ENCODE data around the gene JAGN1. TPM values are rescaled to one million over a fixed set of nuclear protein-coding genes. Genes with fewer than 3 reads are reported as not detected.
"Not testable (repeated sequence)": the region's sequence is repeated elsewhere in the genome, so short reads cannot be mapped to it uniquely, and the experiment has no call there.

The JAGN1 gene
- polyA plus RNA-seq, 1 donor from 2014 or later: 46.4 TPM

- Mint-ChIP-seq H3K36me3 (no peaks in the 10 kb centered on the region), H3K4me3 (peak overlapping the region in 1 of 4 donors; percentile 17), H3K4me1 (no peaks in the 10 kb centered on the region), H3K27me3 (peaks cover 3% of the 10 kb centered on the region), H3K27ac (peak overlapping the region in 1 of 3 donors; percentile 50), H3K9me3 (no peaks in the 10 kb centered on the region)
These were observed 9.0 kb upstream of the JAGN1 start for GRCh38 chr3:9881441-9881840.

- no peaks in the 10 kb centered on the region for H3K36me3 Mint-ChIP-seq
- no peaks in the 10 kb centered on the region for H3K27me3 Mint-ChIP-seq
- peak overlapping the region in 1 of 3 donors; percentile 43 for H3K27ac Mint-ChIP-seq
- H3K9me3 Mint-ChIP-seq: no peaks in the 10 kb centered on the region
- H3K4me3 Mint-ChIP-seq: peak overlapping the region in 1 of 4 donors; percentile 48
- no peaks in the 10 kb centered on the region for H3K4me1 Mint-ChIP-seq
These were observed 6.5 kb upstream of the JAGN1 start for GRCh38 chr3:9883706-9884554.

GRCh38 chr3:9884555-9885165, 5.8 kb upstream of the JAGN1 start:
- Mint-ChIP-seq H3K27me3 (no peaks in the 10 kb centered on the region), H3K4me1 (no peaks in the 10 kb centered on the region), H3K9me3 (no peaks in the 10 kb centered on the region), H3K36me3 (no peaks in the 10 kb centered on the region), H3K27ac (peak overlapping the region in 2 of 3 donors; percentile 8 to 43), H3K4me3 (peak overlapping the region in 1 of 4 donors; percentile 48)

GRCh38 chr3:9886328-9886727, 4.1 kb upstream of the JAGN1 start:
- no peaks in the 10 kb centered on the region for H3K36me3 Mint-ChIP-seq
- no peak overlapping the region for H3K4me3 Mint-ChIP-seq
- H3K9me3 Mint-ChIP-seq: no peaks in the 10 kb centered on the region
- H3K27me3 Mint-ChIP-seq: no peaks in the 10 kb centered on the region
- peaks cover 0 to 3% (median 0%) of the 10 kb centered on the region in 3 donors for H3K4me1 Mint-ChIP-seq
- H3K27ac Mint-ChIP-seq: no peak overlapping the region

GRCh38 chr3:9887480-9887879, 2.9 kb upstream of the JAGN1 start:
- no peaks in the 10 kb centered on the region for H3K9me3 Mint-ChIP-seq
- no peaks in the 10 kb centered on the region for H3K27me3 Mint-ChIP-seq
- H3K4me1 Mint-ChIP-seq: peaks cover 0 to 8% (median 3%) of the 10 kb centered on the region in 3 donors
- H3K36me3 Mint-ChIP-seq: no peaks in the 10 kb centered on the region
- H3K27ac Mint-ChIP-seq: no peak overlapping the region
- H3K4me3 Mint-ChIP-seq: peak overlapping the region in 1 of 4 donors; percentile 23

GRCh38 chr3:9888540-9888939, 1.9 kb upstream of the JAGN1 start:
- peaks cover 6 to 16% (median 7%) of the 10 kb centered on the region in 3 donors for H3K4me1 Mint-ChIP-seq
- H3K27me3 Mint-ChIP-seq: no peaks in the 10 kb centered on the region
- H3K9me3 Mint-ChIP-seq: no peaks in the 10 kb centered on the region
- H3K27ac Mint-ChIP-seq: no peak overlapping the region
- H3K4me3 Mint-ChIP-seq: peak overlapping the region in 1 of 4 donors; percentile 97
- no peaks in the 10 kb centered on the region for H3K36me3 Mint-ChIP-seq

- H3K4me1 Mint-ChIP-seq: peaks cover 11 to 23% (median 12%) of the 10 kb centered on the region in 3 donors
- no peaks in the 10 kb centered on the region for H3K9me3 Mint-ChIP-seq
- H3K36me3 Mint-ChIP-seq: peaks cover 2% of the 10 kb centered on the region
- peak overlapping the region; percentile 85 to 100 (median 97) for H3K27ac Mint-ChIP-seq
- H3K27me3 Mint-ChIP-seq: no peaks in the 10 kb centered on the region
- H3K4me3 Mint-ChIP-seq: peak overlapping the region in 3 of 4 donors; percentile 21 to 100 (median 97)
These were observed 1.0 kb upstream of the JAGN1 start for GRCh38 chr3:9889405-9889804.

GRCh38 chr3:9891072-9891622, 737 bp downstream of the JAGN1 start:
- Mint-ChIP-seq H3K9me3 (no peaks in the 10 kb centered on the region), H3K4me1 (peaks cover 14 to 30% (median 16%) of the 10 kb centered on the region in 3 donors), H3K36me3 (peaks cover 2% of the 10 kb centered on the region), H3K4me3 (peak overlapping the region; percentile 97 to 100 (median 98)), H3K27ac (peak overlapping the region; percentile 97 to 100 (median 100)), H3K27me3 (no peaks in the 10 kb centered on the region)

- H3K4me1 Mint-ChIP-seq: peaks cover 17 to 31% (median 23%) of the 10 kb centered on the region in 3 donors
- H3K4me3 Mint-ChIP-seq: peak overlapping the region in 2 of 4 donors; percentile 81 to 87
- H3K27ac Mint-ChIP-seq: peak overlapping the region in 2 of 3 donors; percentile 64 to 92
- H3K9me3 Mint-ChIP-seq: no peaks in the 10 kb centered on the region
- H3K27me3 Mint-ChIP-seq: no peaks in the 10 kb centered on the region
- H3K36me3 Mint-ChIP-seq: peaks cover 2% of the 10 kb centered on the region
These were observed 3.3 kb downstream of the JAGN1 start for GRCh38 chr3:9893739-9894138.

- H3K36me3 Mint-ChIP-seq, H3K4me3 Mint-ChIP-seq, H3K27me3 Mint-ChIP-seq, H3K9me3 Mint-ChIP-seq: not testable (repeated sequence)
- Mint-ChIP-seq H3K27ac (peak overlapping the region in 1 of 3 donors; percentile 39), H3K4me1 (peaks cover 17 to 30% (median 23%) of the 10 kb centered on the region in 3 donors)
These were observed 5.3 kb downstream of the JAGN1 start for GRCh38 chr3:9895715-9896114.

- peak overlapping the region in 2 of 3 donors; percentile 18 to 80 for H3K27ac Mint-ChIP-seq
- peaks cover 17 to 26% (median 23%) of the 10 kb centered on the region in 3 donors for H3K4me1 Mint-ChIP-seq
- H3K36me3 Mint-ChIP-seq, H3K4me3 Mint-ChIP-seq, H3K9me3 Mint-ChIP-seq, H3K27me3 Mint-ChIP-seq: not testable (repeated sequence)
These were observed 6.5 kb downstream of the JAGN1 start for GRCh38 chr3:9896755-9897407.

- H3K4me3 Mint-ChIP-seq: peak overlapping the region in 1 of 4 donors; percentile 63
- peaks cover 2% of the 10 kb centered on the region for H3K27me3 Mint-ChIP-seq
- H3K9me3 Mint-ChIP-seq: no peaks in the 10 kb centered on the region
- peak overlapping the region; percentile 5 to 80 (median 18) for H3K27ac Mint-ChIP-seq
- H3K4me1 Mint-ChIP-seq: peaks cover 16 to 21% (median 18%) of the 10 kb centered on the region in 3 donors
- H3K36me3 Mint-ChIP-seq: peaks cover 4% of the 10 kb centered on the region
These were observed 7.3 kb downstream of the JAGN1 start for GRCh38 chr3:9897408-9898372.

- H3K27me3 Mint-ChIP-seq: peaks cover 2% of the 10 kb centered on the region
- H3K27ac Mint-ChIP-seq: no peak overlapping the region
- H3K9me3 Mint-ChIP-seq: no peaks in the 10 kb centered on the region
- H3K36me3 Mint-ChIP-seq: peaks cover 5% of the 10 kb centered on the region
- H3K4me3 Mint-ChIP-seq: peak overlapping the region in 1 of 4 donors; percentile 12
- H3K4me1 Mint-ChIP-seq: peaks cover 11 to 16% (median 14%) of the 10 kb centered on the region in 3 donors
These were observed 8.2 kb downstream of the JAGN1 start for GRCh38 chr3:9898467-9899241.
